ENCODE measurements around the gene BRWD1.

DNA sequence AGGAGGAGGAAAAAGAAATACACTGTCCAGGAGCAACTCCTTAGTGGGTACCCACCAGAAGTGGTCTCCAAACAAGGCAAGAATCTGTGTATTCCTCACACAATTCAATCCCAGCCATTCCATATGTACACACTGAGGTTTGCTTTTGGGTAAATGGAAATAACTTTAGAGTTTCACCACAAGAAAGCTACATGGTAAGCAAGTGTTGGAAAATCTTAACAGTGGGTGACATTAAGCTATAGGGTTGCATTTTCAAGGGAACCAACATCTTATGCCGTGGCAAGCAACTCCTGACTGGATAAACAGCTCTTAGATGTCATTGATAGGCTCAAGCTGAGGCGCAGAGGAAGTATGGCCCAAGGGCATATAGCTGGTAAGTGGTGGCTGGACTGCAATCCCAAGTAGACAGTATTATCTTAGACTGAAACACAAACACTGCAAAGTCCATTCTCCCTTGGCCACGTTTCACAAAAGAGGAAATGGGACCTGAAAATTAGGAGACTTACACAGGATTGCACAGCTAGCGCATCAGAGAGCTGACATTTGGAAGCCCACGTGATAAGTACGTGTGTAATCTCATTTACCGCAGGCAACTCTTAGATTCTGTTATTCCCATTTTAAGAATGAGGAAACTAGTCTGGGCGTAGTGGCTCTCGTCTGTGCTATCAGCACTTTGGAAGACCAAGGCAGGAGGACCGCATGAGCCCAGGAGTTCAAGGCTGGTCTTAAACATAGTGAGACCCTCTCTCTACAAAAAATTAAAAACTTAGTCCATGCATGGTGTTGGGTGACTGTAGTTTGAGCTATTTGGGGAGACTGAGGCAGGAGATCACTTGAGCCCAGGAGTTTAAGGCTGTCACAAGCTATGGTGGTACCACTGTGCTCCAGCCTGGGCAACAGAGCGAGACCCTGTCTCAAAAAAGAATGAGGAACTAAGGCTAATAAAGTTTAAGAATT is 4.0 kb upstream of the BRWD1 start:
- TF ChIP-seq, protein P1, sequence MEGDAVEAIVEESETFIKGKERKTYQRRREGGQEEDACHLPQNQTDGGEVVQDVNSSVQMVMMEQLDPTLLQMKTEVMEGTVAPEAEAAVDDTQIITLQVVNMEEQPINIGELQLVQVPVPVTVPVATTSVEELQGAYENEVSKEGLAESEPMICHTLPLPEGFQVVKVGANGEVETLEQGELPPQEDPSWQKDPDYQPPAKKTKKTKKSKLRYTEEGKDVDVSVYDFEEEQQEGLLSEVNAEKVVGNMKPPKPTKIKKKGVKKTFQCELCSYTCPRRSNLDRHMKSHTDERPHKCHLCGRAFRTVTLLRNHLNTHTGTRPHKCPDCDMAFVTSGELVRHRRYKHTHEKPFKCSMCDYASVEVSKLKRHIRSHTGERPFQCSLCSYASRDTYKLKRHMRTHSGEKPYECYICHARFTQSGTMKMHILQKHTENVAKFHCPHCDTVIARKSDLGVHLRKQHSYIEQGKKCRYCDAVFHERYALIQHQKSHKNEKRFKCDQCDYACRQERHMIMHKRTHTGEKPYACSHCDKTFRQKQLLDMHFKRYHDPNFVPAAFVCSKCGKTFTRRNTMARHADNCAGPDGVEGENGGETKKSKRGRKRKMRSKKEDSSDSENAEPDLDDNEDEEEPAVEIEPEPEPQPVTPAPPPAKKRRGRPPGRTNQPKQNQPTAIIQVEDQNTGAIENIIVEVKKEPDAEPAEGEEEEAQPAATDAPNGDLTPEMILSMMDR (IDR thresholded peaks at IDR 0.05) = no peak
- TF ChIP-seq POLR2A (IDR thresholded peaks at IDR 0.05; ENCODE audit: low read depth) (no peak), EP300 (IDR thresholded peaks at IDR 0.05) (no peak)

All from esophagus muscularis mucosa (tissue), 4 donors.